MM.1S (cell line): ENCODE data around the gene AGPS.

Experiments used
- DNase-seq: peaks from one replicate; pipeline ENCODE4 v3.0.0-alpha.2; 2015
- H2AFZ ChIP-seq: fragments of 300-600 bp; sonication (generic); 2 replicates; pipeline ENCODE4 v1.6.0; 2016; ENCODE audit warnings: antibody characterized with exemption, low read length
- H3F3A ChIP-seq: fragments of 300-600 bp; sonication (generic); 2 replicates; pipeline ENCODE4 v1.6.1; 2016; ENCODE audit warnings: mild to moderate bottlenecking, antibody characterized with exemption, low read length, moderate library complexity, mixed read lengths; ENCODE audit not compliant: insufficient read depth
- H3K27ac ChIP-seq: fragments of 300-600 bp; sonication (generic); 2 replicates; pipeline ENCODE4 v1.5.1; 2016; ENCODE audit warnings: mild to moderate bottlenecking, low read length
- H3K27me3 ChIP-seq: fragments of 300-600 bp; sonication (generic); replicated peaks from 2 replicates; pipeline ENCODE4 v1.6.0; 2016; ENCODE audit warnings: low read length; ENCODE audit not compliant: insufficient read depth
- H3K36me3 ChIP-seq: fragments of 300-600 bp; sonication (generic); replicated peaks from 2 replicates; pipeline ENCODE4 v1.6.1; 2016; ENCODE audit warnings: mild to moderate bottlenecking, low read length, mixed read lengths; ENCODE audit not compliant: insufficient read depth
- H3K4me1 ChIP-seq: fragments of 300-600 bp; sonication (generic); 2 replicates; pipeline ENCODE4 v1.6.1; 2016; ENCODE audit warnings: low read length, mixed read lengths
- H3K4me2 ChIP-seq: fragments of 300-600 bp; sonication (generic); 2 replicates; pipeline ENCODE4 v1.6.0; 2016; ENCODE audit warnings: low read depth, low read length
- H3K4me3 ChIP-seq: fragments of 300-600 bp; sonication (generic); 2 replicates; pipeline ENCODE4 v1.5.1; 2016; ENCODE audit warnings: low read length, mixed read lengths
- H3K79me2 ChIP-seq: fragments of 300-600 bp; sonication (generic); 2 replicates; pipeline ENCODE4 v1.6.1; 2016; ENCODE audit warnings: mixed run types, low read length, mixed read lengths
- H3K9ac ChIP-seq: fragments of 300-600 bp; sonication (generic); 2 replicates; pipeline ENCODE4 v1.6.1; 2016; ENCODE audit warnings: low read length, mixed read lengths
- H3K9me2 ChIP-seq: fragments of 300-600 bp; sonication (generic); replicated peaks from 2 replicates; pipeline ENCODE4 v1.6.1; 2016; ENCODE audit warnings: mild to moderate bottlenecking, low read length, mixed read lengths; ENCODE audit not compliant: insufficient read depth
- H3K9me3 ChIP-seq: fragments of 300-600 bp; sonication (generic); replicated peaks from 2 replicates; pipeline ENCODE4 v1.6.1; 2016; ENCODE audit warnings: mild to moderate bottlenecking, low read length, mixed read lengths; ENCODE audit not compliant: insufficient read depth
- H4K20me1 ChIP-seq: fragments of 300-600 bp; sonication (generic); 2 replicates; pipeline ENCODE4 v1.6.1; 2016; ENCODE audit warnings: mild to moderate bottlenecking, low read length, moderate library complexity, mixed read lengths; ENCODE audit not compliant: insufficient read depth
- EZH2 ChIP-seq: fragments of 300-600 bp; sonication (generic); optimal IDR thresholded peaks from 2 replicates; pipeline ENCODE3; 2017; ENCODE audit warnings: low read depth, mild to moderate bottlenecking, antibody characterized with exemption, low read length, mixed read lengths
- EZH2phosphoT487 ChIP-seq: fragments of 300-600 bp; sonication (generic); IDR thresholded peaks from 2 replicates; pipeline ENCODE4 v1.6.1; 2018; ENCODE audit warnings: antibody characterized with exemption, low read length
- TF ChIP-seq, protein P1 (sequence below): fragments of 300-600 bp; sonication (generic); IDR thresholded peaks from 2 replicates; pipeline ENCODE4 v1.5.1; 2016; ENCODE audit warnings: antibody characterized with exemption, low read length, mixed read lengths

Gene AGPS

DNA sequence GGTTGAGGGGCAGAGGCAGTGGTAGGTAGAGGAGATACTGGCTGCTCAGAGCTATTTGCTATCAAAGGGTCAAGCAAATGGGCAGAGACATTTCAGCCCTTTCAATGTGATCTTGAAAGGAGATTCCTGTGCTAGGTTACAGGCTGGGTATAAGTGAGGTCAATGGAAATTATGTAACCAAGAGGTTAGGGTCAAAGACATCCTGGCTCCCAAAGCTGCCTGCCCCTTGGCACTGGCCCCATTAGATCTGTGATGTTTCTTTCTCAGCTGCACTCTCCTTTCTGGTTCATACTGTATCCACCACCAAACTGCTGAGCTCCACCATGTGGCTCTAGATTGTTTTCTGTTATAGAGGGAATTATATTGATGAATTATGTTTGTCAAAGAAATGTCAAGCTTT lies 200.4 kb downstream of the AGPS start:
- H3K4me1 ChIP-seq: no peaks in the 10 kb centered on the region
- H3K79me2 ChIP-seq: no peaks in the 10 kb centered on the region
- no peak overlapping the region for H3K4me2 ChIP-seq
- H3K9ac ChIP-seq: no peak overlapping the region
- TF ChIP-seq EZH2: no peak
- TF ChIP-seq, protein P1, sequence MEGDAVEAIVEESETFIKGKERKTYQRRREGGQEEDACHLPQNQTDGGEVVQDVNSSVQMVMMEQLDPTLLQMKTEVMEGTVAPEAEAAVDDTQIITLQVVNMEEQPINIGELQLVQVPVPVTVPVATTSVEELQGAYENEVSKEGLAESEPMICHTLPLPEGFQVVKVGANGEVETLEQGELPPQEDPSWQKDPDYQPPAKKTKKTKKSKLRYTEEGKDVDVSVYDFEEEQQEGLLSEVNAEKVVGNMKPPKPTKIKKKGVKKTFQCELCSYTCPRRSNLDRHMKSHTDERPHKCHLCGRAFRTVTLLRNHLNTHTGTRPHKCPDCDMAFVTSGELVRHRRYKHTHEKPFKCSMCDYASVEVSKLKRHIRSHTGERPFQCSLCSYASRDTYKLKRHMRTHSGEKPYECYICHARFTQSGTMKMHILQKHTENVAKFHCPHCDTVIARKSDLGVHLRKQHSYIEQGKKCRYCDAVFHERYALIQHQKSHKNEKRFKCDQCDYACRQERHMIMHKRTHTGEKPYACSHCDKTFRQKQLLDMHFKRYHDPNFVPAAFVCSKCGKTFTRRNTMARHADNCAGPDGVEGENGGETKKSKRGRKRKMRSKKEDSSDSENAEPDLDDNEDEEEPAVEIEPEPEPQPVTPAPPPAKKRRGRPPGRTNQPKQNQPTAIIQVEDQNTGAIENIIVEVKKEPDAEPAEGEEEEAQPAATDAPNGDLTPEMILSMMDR: no peak
- TF ChIP-seq EZH2phosphoT487: no peak
- no peaks in the 10 kb centered on the region for H3K9me2 ChIP-seq
- no peak for DNase-seq
- no peaks in the 10 kb centered on the region for H3K9me3 ChIP-seq
- no peaks in the 10 kb centered on the region for H3F3A ChIP-seq
- no peaks in the 10 kb centered on the region for H4K20me1 ChIP-seq
- no peaks in the 10 kb centered on the region for H3K36me3 ChIP-seq
- no peak overlapping the region for H3K4me3 ChIP-seq
- H3K27ac ChIP-seq: no peak overlapping the region
- H3K27me3 ChIP-seq: no peaks in the 10 kb centered on the region
- H2AFZ ChIP-seq: no peak overlapping the region

DNA sequence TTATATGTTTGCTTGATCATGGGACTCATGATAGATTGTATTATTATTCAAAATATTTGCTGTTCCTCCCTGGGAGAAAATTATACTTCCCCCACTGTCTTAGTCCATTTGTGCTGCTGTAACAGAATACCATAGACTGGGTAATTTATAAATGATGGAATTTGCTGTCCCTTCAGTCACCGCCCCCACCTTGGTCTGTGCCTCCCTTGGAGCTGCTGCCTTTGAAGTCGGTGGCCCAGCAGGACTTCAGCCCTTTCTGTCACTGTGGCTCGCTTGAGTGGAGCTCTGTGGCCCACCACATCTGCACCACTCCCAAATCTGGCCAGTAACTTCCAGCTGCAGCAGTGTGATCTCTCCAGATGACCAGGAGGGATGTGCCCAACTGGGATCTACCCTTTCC lies 200.8 kb downstream of the AGPS start:
- Histone ChIP-seq H3K4me3 (no peak overlapping the region), H3K9ac (no peak overlapping the region), H3K27ac (no peak overlapping the region), H4K20me1 (no peaks in the 10 kb centered on the region), H3K36me3 (no peaks in the 10 kb centered on the region), H2AFZ (no peak overlapping the region), H3K79me2 (no peaks in the 10 kb centered on the region), H3K4me2 (no peak overlapping the region), H3K9me3 (no peaks in the 10 kb centered on the region), H3K27me3 (no peaks in the 10 kb centered on the region), H3F3A (no peaks in the 10 kb centered on the region), H3K9me2 (no peaks in the 10 kb centered on the region), H3K4me1 (no peaks in the 10 kb centered on the region)
- DNase-seq: no peak
- TF ChIP-seq, protein P1: no peak
- no peak for TF ChIP-seq EZH2phosphoT487
- no peak for TF ChIP-seq EZH2
